BE2C (cell line): ENCODE measurements around the gene SSTR5.

Source experiments
- DNase-seq: peaks from one replicate; pipeline ENCODE4 v3.0.0-alpha.2; 2020
- H3K27me3 ChIP-seq: fragments of 250-450 bp; sonication (Bioruptor Pico); 2 replicates; pipeline ENCODE4 v1.5.1; 2020; ENCODE audit warnings: mild to moderate bottlenecking
- H3K36me3 ChIP-seq: fragments of 250-450 bp; sonication (Bioruptor Pico); 2 replicates; pipeline ENCODE4 v1.5.1; 2020; ENCODE audit warnings: mild to moderate bottlenecking
- H3K4me1 ChIP-seq: fragments of 250-450 bp; sonication (Bioruptor Pico); 2 replicates; pipeline ENCODE4 v1.5.1; 2020
- H3K4me3 ChIP-seq: 2 replicates; pipeline ENCODE4 v1.5.1; 2011; ENCODE audit warnings: low read depth, low read length
- H3K9me3 ChIP-seq: fragments of 250-450 bp; sonication (Bioruptor Pico); 2 replicates; pipeline ENCODE4 v1.5.1; 2020
- TF ChIP-seq, protein P1 (sequence below): IDR thresholded peaks from 2 replicates; pipeline ENCODE4 v1.5.1; 2012; ENCODE audit warnings: mild to moderate bottlenecking, low read depth, low read length

The SSTR5 gene

DNA sequence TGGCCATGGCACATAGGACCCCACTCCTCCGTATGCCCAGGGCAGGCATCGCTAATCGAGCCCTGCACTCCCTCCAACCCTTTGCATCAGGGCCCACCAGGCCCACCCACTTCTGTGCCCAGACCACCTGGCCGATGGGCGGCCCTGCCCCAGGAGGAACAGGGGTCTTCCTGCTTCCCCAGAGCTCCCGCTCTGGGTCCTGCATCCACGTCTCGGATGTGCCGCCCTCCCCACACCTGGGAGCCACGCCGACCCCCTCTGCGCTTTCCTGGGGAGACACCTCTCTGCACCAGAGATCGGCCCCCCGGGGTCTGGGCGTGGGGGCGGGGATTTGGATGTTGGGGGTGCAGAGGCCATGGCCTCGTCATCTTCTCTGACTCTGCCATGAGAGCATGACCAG, 21.1 kb upstream of the SSTR5 start:
- TF ChIP-seq, protein P1, sequence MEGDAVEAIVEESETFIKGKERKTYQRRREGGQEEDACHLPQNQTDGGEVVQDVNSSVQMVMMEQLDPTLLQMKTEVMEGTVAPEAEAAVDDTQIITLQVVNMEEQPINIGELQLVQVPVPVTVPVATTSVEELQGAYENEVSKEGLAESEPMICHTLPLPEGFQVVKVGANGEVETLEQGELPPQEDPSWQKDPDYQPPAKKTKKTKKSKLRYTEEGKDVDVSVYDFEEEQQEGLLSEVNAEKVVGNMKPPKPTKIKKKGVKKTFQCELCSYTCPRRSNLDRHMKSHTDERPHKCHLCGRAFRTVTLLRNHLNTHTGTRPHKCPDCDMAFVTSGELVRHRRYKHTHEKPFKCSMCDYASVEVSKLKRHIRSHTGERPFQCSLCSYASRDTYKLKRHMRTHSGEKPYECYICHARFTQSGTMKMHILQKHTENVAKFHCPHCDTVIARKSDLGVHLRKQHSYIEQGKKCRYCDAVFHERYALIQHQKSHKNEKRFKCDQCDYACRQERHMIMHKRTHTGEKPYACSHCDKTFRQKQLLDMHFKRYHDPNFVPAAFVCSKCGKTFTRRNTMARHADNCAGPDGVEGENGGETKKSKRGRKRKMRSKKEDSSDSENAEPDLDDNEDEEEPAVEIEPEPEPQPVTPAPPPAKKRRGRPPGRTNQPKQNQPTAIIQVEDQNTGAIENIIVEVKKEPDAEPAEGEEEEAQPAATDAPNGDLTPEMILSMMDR: no peak
- Histone ChIP-seq H3K4me3 (no peak overlapping the region), H3K27me3 (no peaks in the 10 kb centered on the region), H3K9me3 (no peaks in the 10 kb centered on the region), H3K36me3 (no peaks in the 10 kb centered on the region), H3K4me1 (peaks cover 19% of the 10 kb centered on the region)
- no peak for DNase-seq

DNA sequence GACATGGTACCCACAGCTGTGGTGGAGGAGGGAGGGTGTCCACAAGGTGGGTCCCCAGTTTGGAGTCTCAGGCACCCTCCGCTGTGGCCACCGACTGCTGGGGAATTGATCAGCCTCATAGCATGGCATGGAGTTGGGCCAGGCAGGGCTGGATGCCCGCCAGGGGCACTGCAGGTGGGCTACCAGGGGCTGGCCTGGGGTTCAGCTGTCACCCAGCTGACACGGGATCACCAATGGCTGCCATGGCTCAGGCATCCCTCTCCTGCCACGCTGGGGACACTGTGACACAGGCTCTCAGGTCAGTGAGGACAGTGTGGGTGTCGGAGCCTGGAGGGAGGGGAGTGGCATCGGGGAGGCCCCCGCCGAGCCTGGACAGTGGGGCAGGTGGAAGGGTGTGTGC, 19.8 kb upstream of the SSTR5 start:
- DNase-seq: no peak
- peaks cover 2% of the 10 kb centered on the region; the same call in 1 of the 2 replicates for H3K27me3 ChIP-seq
- TF ChIP-seq, protein P1: no peak
- no peak overlapping the region for H3K4me3 ChIP-seq
- no peaks in the 10 kb centered on the region for H3K9me3 ChIP-seq
- no peaks in the 10 kb centered on the region for H3K36me3 ChIP-seq
- peaks cover 19% of the 10 kb centered on the region for H3K4me1 ChIP-seq

DNA sequence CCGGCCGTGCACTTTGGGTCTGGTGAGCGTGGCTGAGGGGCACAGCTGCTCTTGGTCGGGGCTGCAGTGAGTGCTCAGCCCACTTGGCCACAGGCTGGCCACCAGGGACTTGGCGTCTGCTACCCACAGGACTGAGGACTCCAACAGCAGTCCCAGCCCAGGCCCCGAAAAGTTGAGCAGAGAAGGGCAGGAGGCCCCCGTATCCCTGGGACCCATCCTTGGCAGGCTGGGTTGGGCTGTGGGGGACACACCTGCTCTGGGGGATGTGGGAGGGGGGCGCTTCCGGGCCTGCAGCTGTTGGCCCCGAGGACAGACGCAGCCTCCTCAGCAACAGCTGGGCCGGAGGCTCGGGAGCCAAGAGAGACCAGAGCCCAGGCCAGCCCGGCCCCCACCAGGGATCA, 19.4 kb upstream of the SSTR5 start:
- peaks cover 2% of the 10 kb centered on the region; the same call in 1 of the 2 replicates for H3K27me3 ChIP-seq

DNA sequence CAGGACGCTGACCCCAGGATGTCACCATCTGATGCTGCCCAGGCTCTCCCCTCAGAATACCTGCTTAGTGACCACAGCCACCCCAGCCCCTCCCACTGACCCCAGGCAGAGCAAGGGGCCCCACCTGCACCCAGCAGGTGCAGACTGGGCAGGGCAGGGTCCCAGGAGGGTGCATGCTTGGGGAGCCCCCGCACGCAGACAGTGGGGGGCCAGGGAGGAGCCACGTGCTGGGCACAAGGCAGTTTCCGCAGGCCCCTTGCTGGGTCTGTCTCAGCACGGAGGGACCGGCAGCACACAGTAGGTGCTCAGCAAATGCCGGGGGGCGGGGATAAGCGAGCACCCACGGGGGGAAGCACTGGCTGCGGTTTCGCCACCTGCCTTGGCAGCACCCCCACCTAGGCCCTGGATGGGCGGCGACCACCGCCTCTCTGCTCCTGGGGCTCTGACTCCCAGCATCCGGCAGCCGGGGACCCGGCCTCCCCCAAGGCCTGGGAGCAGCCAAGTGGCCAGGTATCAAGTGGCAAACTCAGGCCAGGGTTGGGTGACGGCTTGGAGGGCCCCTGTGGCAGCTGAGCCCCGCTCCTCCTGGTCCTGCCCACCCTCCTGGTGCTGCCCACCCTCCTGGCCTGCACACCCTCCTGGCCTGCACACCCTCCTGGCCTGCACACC, 18.7 kb upstream of the SSTR5 start:
- Histone ChIP-seq H3K27me3 (peaks cover 6% of the 10 kb centered on the region; the same call in 1 of the 2 replicates), H3K36me3 (no peaks in the 10 kb centered on the region), H3K4me1 (peaks cover 10% of the 10 kb centered on the region), H3K9me3 (no peaks in the 10 kb centered on the region; the same call in 1 of the 2 replicates), H3K4me3 (no peak overlapping the region)
- DNase-seq: no peak
- TF ChIP-seq, protein P1: no peak

More for the DNA sequence above, 19.4 kb upstream of the SSTR5 start:
- Histone ChIP-seq H3K9me3 (no peaks in the 10 kb centered on the region), H3K4me3 (no peak overlapping the region), H3K36me3 (no peaks in the 10 kb centered on the region), H3K4me1 (peaks cover 15% of the 10 kb centered on the region)
- TF ChIP-seq, protein P1: no peak
- no peak for DNase-seq

DNA sequence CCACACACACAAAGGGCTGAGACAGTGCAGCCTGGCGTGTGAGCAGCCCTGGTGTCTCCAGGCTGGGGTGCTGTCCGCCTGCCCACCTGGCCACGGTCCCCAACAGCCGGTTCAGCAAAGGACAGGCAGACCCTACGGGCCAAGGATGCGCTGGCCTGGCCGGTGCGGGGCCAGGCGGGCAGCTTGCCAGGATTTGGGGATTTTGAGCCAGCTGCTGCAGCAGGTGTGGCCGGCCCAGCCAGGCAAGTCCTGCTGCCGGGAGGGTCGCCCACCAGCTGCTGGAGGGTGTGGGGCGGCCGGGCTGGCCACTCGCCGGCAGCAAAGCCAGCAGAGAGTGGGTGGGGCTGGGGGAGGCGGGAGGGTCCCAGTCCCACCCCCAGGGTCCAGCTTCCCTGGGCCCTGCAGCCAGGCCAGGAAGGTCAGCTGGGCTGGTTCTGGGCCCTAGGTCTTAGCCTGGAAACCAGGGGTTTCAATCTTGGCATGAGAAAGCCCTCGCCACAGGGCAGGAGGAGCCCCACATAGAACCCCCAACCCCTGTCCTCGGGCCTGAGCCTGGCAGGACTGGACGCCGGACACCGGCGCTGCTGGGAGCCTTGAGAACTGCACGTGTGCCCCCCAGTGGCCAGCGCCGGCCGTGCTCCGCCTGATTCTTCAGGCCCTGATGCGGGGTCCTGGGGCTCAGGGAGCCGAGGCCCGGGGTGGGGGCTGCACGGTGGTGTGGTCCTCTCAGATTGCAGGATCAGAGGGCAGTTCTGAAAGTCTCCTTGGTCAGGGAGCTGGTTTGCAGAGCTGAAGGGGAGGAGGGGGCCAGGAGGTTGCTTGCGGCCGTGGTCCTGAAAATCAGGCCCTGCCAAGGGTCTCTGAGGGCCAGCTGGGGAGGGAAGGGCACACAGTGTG, 17.6 kb upstream of the SSTR5 start:
- Histone ChIP-seq H3K4me3 (no peak overlapping the region), H3K36me3 (no peaks in the 10 kb centered on the region), H3K27me3 (peaks cover 6% of the 10 kb centered on the region; the same call in 1 of the 2 replicates), H3K9me3 (no peaks in the 10 kb centered on the region; the same call in 1 of the 2 replicates), H3K4me1 (peaks cover 3% of the 10 kb centered on the region; the same call in 1 of the 2 replicates)
- TF ChIP-seq, protein P1: peak; percentile 80
- peak; percentile 81 for DNase-seq

DNA sequence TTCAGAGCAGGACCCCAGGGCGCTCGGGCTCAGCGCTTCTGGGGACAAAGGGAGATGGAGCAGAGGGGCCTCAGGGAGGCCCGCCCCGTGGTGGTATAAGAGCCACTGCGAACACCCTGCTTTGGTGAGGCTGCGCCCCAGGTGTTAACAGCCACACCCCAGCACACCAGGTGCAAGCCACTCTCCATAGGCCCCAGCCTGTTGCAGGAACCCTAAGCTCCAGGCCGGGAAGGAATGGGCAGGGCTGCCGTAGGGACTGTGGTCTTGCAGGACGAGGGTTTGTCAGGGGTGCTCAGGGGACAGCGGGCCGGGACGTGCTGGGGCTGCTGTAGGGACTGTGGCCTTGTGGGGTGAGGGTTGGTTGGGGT, 17.0 kb upstream of the SSTR5 start:
- Histone ChIP-seq H3K36me3 (no peaks in the 10 kb centered on the region), H3K9me3 (no peaks in the 10 kb centered on the region; the same call in 1 of the 2 replicates), H3K27me3 (peaks cover 8% of the 10 kb centered on the region), H3K4me3 (no peak overlapping the region), H3K4me1 (peaks cover 3% of the 10 kb centered on the region; the same call in 1 of the 2 replicates)
- no peak for DNase-seq
- TF ChIP-seq, protein P1: no peak
